ACC112 (cell line): ENCODE results near the gene INPP4B.

Source experiments
- H2AFZ ChIP-seq: fragments of 200-600 bp; sonication (generic); one replicate; pipeline ENCODE4 v1.6.0; 2017; ENCODE audit warnings: antibody characterized with exemption, low read length; ENCODE audit not compliant: unreplicated experiment
- H3K27ac ChIP-seq: fragments of 200-600 bp; sonication (generic); 2 replicates; pipeline ENCODE4 v1.5.1; 2014; ENCODE audit warnings: low read depth, mild to moderate bottlenecking, antibody characterized with exemption, low read length, moderate library complexity
- H3K27me3 ChIP-seq: fragments of 200-600 bp; sonication (generic); 2 replicates; pipeline ENCODE4 v1.6.1; 2014; ENCODE audit warnings: mild to moderate bottlenecking, antibody characterized with exemption, low read length, moderate library complexity, mixed read lengths; ENCODE audit not compliant: insufficient read depth
- H3K36me3 ChIP-seq: fragments of 200-600 bp; sonication (generic); 2 replicates; pipeline ENCODE4 v1.6.1; 2016; ENCODE audit warnings: mild to moderate bottlenecking, antibody characterized with exemption, low read length, moderate library complexity, mixed read lengths; ENCODE audit not compliant: insufficient read depth
- H3K4me1 ChIP-seq: fragments of 200-600 bp; sonication (generic); one replicate; pipeline ENCODE4 v1.6.1; 2016; ENCODE audit warnings: low read length, mixed read lengths; ENCODE audit not compliant: insufficient read depth, unreplicated experiment, control insufficient read depth
- H3K4me3 ChIP-seq: fragments of 200-600 bp; sonication (generic); 2 replicates; pipeline ENCODE4 v1.5.1; 2014; ENCODE audit warnings: mild to moderate bottlenecking, low read depth, low read length
- H3K79me2 ChIP-seq: fragments of 200-600 bp; sonication (generic); one replicate; pipeline ENCODE4 v1.6.0; 2016; ENCODE audit warnings: low read length; ENCODE audit not compliant: control insufficient read depth, unreplicated experiment, insufficient read depth

Gene INPP4B

GRCh38 chr4:142366769-142367181 lies 479.3 kb downstream of the INPP4B start:
- Histone ChIP-seq H2AFZ (no peak overlapping the region), H3K27ac (no peak overlapping the region), H3K4me3 (no peak overlapping the region), H3K27me3 (no peaks in the 10 kb centered on the region), H3K4me1 (no peaks in the 10 kb centered on the region), H3K79me2 (peaks cover 21% of the 10 kb centered on the region), H3K36me3 (peaks cover 3% of the 10 kb centered on the region; the same call in 1 of the 2 replicates)

DNA sequence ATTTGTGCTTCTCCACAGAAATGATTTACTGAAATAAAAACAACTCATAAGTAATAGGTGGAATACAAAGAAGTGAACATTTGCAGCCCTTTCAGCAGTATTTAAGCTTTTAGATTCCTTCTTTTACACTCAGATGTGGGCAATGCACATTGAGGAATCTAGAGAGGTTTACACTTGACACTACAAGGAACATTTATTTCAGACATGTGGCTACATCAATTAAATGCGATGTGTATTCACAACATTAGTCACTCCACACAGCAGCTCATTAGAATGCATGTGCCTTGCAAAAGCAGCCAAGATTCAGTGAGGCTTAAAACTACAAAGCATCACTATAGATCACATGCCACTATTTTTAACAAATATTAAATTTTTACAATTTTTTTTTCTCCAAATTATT lies 480.7 kb downstream of the INPP4B start:
- no peaks in the 10 kb centered on the region for H3K27me3 ChIP-seq
- no peaks in the 10 kb centered on the region for H3K4me1 ChIP-seq
- H3K79me2 ChIP-seq = peaks cover 19% of the 10 kb centered on the region
- H3K27ac ChIP-seq = no peak overlapping the region
- H3K36me3 ChIP-seq = peaks cover 3% of the 10 kb centered on the region; the same call in 1 of the 2 replicates
- H3K4me3 ChIP-seq = no peak overlapping the region
- H2AFZ ChIP-seq = no peak overlapping the region

DNA sequence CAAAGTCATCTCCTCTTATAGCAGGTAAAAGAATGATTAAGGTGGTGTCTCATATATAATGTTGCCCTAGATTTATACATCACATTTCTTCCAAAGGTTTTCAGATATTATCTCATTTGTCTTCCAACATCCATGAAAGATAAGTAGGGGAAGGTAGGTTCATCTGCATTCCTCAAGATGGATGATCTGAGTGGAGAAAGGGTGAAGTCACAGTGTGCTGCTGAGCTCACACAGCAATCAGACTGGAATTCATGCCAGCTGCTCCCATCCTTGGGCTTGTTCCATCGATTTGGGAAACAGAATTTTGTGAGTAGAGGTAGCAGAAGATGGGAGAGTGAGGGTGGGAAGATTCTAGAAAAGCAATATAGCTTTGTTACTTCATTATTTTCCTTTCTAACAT lies 482.4 kb downstream of the INPP4B start:
- Histone ChIP-seq H3K4me1 (no peaks in the 10 kb centered on the region), H3K27ac (no peak overlapping the region), H3K36me3 (peaks cover 3% of the 10 kb centered on the region; the same call in 1 of the 2 replicates), H3K27me3 (no peaks in the 10 kb centered on the region), H2AFZ (no peak overlapping the region), H3K79me2 (peaks cover 10% of the 10 kb centered on the region), H3K4me3 (no peak overlapping the region)

GRCh38 chr4:142361981-142362380 lies 484.1 kb downstream of the INPP4B start:
- Histone ChIP-seq H3K27me3 (no peaks in the 10 kb centered on the region), H3K4me1 (no peaks in the 10 kb centered on the region), H3K27ac (no peak overlapping the region), H3K36me3 (peaks cover 3% of the 10 kb centered on the region; the same call in 1 of the 2 replicates), H3K79me2 (peaks cover 6% of the 10 kb centered on the region), H3K4me3 (no peak overlapping the region), H2AFZ (no peak overlapping the region)

GRCh38 chr4:142360657-142361056 lies 485.4 kb downstream of the INPP4B start:
- Histone ChIP-seq H3K4me1 (no peaks in the 10 kb centered on the region), H3K79me2 (peaks cover 3% of the 10 kb centered on the region), H3K4me3 (no peak overlapping the region), H3K36me3 (peaks cover 3% of the 10 kb centered on the region; the same call in 1 of the 2 replicates), H3K27me3 (no peaks in the 10 kb centered on the region), H2AFZ (no peak overlapping the region), H3K27ac (no peak overlapping the region)

DNA sequence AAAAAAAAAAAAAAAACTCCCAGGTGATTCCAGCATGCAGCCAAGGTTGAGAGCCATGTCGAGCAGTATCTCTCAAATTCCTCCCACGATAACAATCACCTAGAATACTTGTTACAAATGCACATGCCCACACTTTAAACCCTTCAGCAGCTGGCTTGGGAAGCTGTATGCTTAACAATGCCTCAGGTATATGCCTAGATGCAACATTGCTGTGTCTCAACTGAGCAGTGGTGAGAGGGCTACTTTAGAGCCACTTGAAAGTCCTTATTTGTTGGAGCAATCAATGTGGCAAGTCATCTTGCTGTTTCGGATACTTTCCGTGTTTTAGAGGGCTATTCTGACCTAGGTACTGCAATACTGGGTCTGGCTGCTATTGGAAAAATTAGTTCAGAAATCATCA lies 487.4 kb downstream of the INPP4B start:
- Histone ChIP-seq H3K27ac (no peak overlapping the region), H2AFZ (no peak overlapping the region), H3K4me3 (no peak overlapping the region), H3K27me3 (no peaks in the 10 kb centered on the region), H3K36me3 (peaks cover 3% of the 10 kb centered on the region; the same call in 1 of the 2 replicates), H3K4me1 (peaks cover 9% of the 10 kb centered on the region), H3K79me2 (peaks cover 3% of the 10 kb centered on the region)

GRCh38 chr4:142356801-142357200 lies 489.3 kb downstream of the INPP4B start:
- no peak overlapping the region for H2AFZ ChIP-seq
- H3K4me1 ChIP-seq = peaks cover 20% of the 10 kb centered on the region

DNA sequence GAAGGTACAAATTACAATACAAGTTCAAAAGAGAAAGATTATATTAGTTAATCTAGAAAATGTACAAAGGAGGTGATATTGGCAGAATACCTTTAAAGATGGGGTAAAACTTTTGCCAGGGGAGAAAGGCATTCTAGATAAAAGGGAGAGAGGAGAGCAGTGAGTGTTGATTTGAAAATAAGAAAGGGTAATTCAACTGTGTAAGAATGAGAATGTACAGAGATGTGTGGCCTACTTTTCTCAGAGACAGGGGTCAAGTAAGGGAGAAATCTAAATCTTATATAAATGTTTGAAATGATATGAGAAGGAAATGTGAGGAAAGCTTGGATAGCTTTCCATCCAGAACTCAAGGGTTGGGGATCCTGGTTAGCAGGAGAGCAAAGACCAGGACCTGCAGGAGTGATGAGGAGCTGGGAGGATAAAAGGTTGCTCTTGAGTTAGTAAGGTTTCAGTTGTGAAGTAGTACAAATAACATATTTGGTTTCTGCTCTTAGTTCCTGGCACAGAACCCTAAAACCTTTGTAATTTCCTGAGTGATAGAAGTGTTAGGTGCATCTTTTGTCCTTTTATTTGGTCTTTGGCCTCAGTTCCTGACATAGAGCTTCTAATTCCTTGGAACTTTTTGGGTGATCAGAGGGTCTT lies 489.9 kb downstream of the INPP4B start:
- Histone ChIP-seq H3K79me2 (peaks cover 3% of the 10 kb centered on the region), H3K36me3 (no peaks in the 10 kb centered on the region), H3K4me3 (no peak overlapping the region), H3K4me1 (peaks cover 25% of the 10 kb centered on the region), H3K27me3 (no peaks in the 10 kb centered on the region), H2AFZ (no peak overlapping the region), H3K27ac (no peak overlapping the region)

More at GRCh38 chr4:142356801-142357200, 489.3 kb downstream of the INPP4B start:
- no peaks in the 10 kb centered on the region for H3K27me3 ChIP-seq
- no peak overlapping the region for H3K4me3 ChIP-seq
- no peaks in the 10 kb centered on the region for H3K79me2 ChIP-seq
- no peaks in the 10 kb centered on the region for H3K36me3 ChIP-seq
- no peak overlapping the region for H3K27ac ChIP-seq

- Histone ChIP-seq H3K79me2 (peaks cover 3% of the 10 kb centered on the region), H3K4me1 (peaks cover 31% of the 10 kb centered on the region), H3K36me3 (no peaks in the 10 kb centered on the region), H3K27ac (no peak overlapping the region), H3K27me3 (no peaks in the 10 kb centered on the region), H3K4me3 (no peak overlapping the region), H2AFZ (no peak overlapping the region)
These were observed 490.6 kb downstream of the INPP4B start for GRCh38 chr4:142355421-142355930.

GRCh38 chr4:142354794-142355420 lies 491.2 kb downstream of the INPP4B start:
- Histone ChIP-seq H3K27ac (no peak overlapping the region), H3K36me3 (no peaks in the 10 kb centered on the region), H3K4me1 (peaks cover 31% of the 10 kb centered on the region)

GRCh38 chr4:142354041-142354440 lies 492.1 kb downstream of the INPP4B start:
- H2AFZ ChIP-seq = no peak overlapping the region

More at GRCh38 chr4:142354794-142355420, 491.2 kb downstream of the INPP4B start:
- H3K4me3 ChIP-seq = no peak overlapping the region
- peaks cover 3% of the 10 kb centered on the region for H3K79me2 ChIP-seq
- H3K27me3 ChIP-seq = no peaks in the 10 kb centered on the region
- H2AFZ ChIP-seq = no peak overlapping the region

More at GRCh38 chr4:142354041-142354440, 492.1 kb downstream of the INPP4B start:
- H3K4me1 ChIP-seq = peaks cover 31% of the 10 kb centered on the region
- H3K36me3 ChIP-seq = no peaks in the 10 kb centered on the region
- no peak overlapping the region for H3K4me3 ChIP-seq
- no peaks in the 10 kb centered on the region for H3K27me3 ChIP-seq
- peaks cover 3% of the 10 kb centered on the region for H3K79me2 ChIP-seq
- no peak overlapping the region for H3K27ac ChIP-seq
